IMR-90 (cell line): ENCODE results near the gene ORAI3. TPM values are rescaled to one million over a fixed set of nuclear protein-coding genes. Genes with fewer than 3 reads are reported as not detected.

Experiments used
- ATAC-seq: fragments of 200-7000 bp; cut with Tn5 transposase; 2 replicates; pipeline ENCODE4 v1.9.1; 2020; ENCODE audit warnings: low read depth, mild to moderate bottlenecking, moderate library complexity
- BruUV-seq: library from RNA; stranded (reverse); fragments of 400-500 nt; replicated peaks from 2 replicates; lab custom pipeline; 2021; lab: Mats Ljungman, UMichigan
- CTCF ChIA-PET: fragments of 300-600 bp; formaldehyde crosslinking; extraction: SDS; loops from one replicate; lab custom pipeline; 2021; ENCODE audit warnings: antibody characterized with exemption; lab: Yijun Ruan, JAX
- POLR2A ChIA-PET: fragments of 300-600 bp; sonication (Branson Sonifier 250); formaldehyde crosslinking; loops from one replicate; lab custom pipeline; 2022; ENCODE audit warnings: antibody characterized with exemption; ENCODE audit not compliant: unreplicated experiment; lab: Charles Lee
- DNase-seq: peaks from one replicate; pipeline ENCODE4 v3.0.0; 2013
- H2AFZ ChIP-seq: replicated peaks from 2 replicates; pipeline ENCODE3; 2013; ENCODE audit warnings: low read length, mild to moderate bottlenecking; ENCODE audit not compliant: poor library complexity
- H2AK5ac ChIP-seq: 2 replicates; pipeline ENCODE4 v1.6.1; 2013; ENCODE audit warnings: low read depth, low read length, inconsistent platforms
- H2AK9ac ChIP-seq: replicated peaks from 2 replicates; pipeline ENCODE3; 2013; ENCODE audit warnings: mild to moderate bottlenecking, low read depth, low read length, moderate library complexity; ENCODE audit not compliant: poor library complexity
- H2BK120ac ChIP-seq: 2 replicates; pipeline ENCODE4 v1.6.1; 2013; ENCODE audit warnings: low read depth, low read length, inconsistent platforms
- H2BK15ac ChIP-seq: 3 replicates; pipeline ENCODE4 v1.6.1; 2013; ENCODE audit warnings: low read depth, low read length, inconsistent platforms
- H2BK20ac ChIP-seq: 2 replicates; pipeline ENCODE4 v1.6.1; 2013; ENCODE audit warnings: low read depth, mild to moderate bottlenecking, inconsistent platforms, low read length, moderate library complexity
- H2BK5ac ChIP-seq: 2 replicates; pipeline ENCODE4 v1.6.1; 2013; ENCODE audit warnings: mild to moderate bottlenecking, low read depth, low read length, inconsistent platforms; ENCODE audit not compliant: poor library complexity, severe bottlenecking
- H3K14ac ChIP-seq: replicated peaks from 2 replicates; pipeline ENCODE4 v1.6.1; 2013; ENCODE audit warnings: low read depth, low read length, inconsistent platforms
- H3K18ac ChIP-seq: 2 replicates; pipeline ENCODE4 v1.6.1; 2013; ENCODE audit warnings: low read depth, low read length, control low read depth
- H3K23ac ChIP-seq: 2 replicates; pipeline ENCODE4 v1.6.1; 2013; ENCODE audit warnings: low read depth, low read length, inconsistent platforms
- H3K27ac ChIP-seq: 2 replicates; pipeline ENCODE4 v1.5.1; 2013; ENCODE audit warnings: mild to moderate bottlenecking, control low read depth, low read length; ENCODE audit not compliant: insufficient read depth
- H3K27me3 ChIP-seq: 2 replicates; pipeline ENCODE4 v1.6.1; 2013; ENCODE audit warnings: low read length; ENCODE audit not compliant: control insufficient read depth, insufficient read depth
- H3K36me3 ChIP-seq: 2 replicates; pipeline ENCODE4 v1.6.1; 2013; ENCODE audit warnings: low read length, mixed read lengths; ENCODE audit not compliant: control insufficient read depth, insufficient read depth
- H3K4ac ChIP-seq: 2 replicates; pipeline ENCODE4 v1.6.1; 2013; ENCODE audit warnings: low read depth, low read length, inconsistent platforms
- H3K4me1 ChIP-seq: 2 replicates; pipeline ENCODE4 v1.6.1; 2013; ENCODE audit warnings: low read length, mixed read lengths; ENCODE audit not compliant: control insufficient read depth, insufficient read depth
- H3K4me2 ChIP-seq: 2 replicates; pipeline ENCODE4 v1.6.1; 2013; ENCODE audit warnings: low read depth, mild to moderate bottlenecking, control low read depth, low read length, moderate library complexity
- H3K4me3 ChIP-seq: 2 replicates; pipeline ENCODE4 v1.5.1; 2013; ENCODE audit warnings: low read depth, mild to moderate bottlenecking, control low read depth, low read length, moderate library complexity; ENCODE audit not compliant: insufficient read depth
- H3K56ac ChIP-seq: 2 replicates; pipeline ENCODE4 v1.6.1; 2013; ENCODE audit warnings: low read length, inconsistent platforms; ENCODE audit not compliant: insufficient read depth; ENCODE audit errors: extremely low read depth
- H3K79me1 ChIP-seq, 2 experiments: 2 replicates each; pipeline ENCODE4 v1.6.1; 2013; ENCODE audit warnings: low read length in 2 of 2, inconsistent platforms in 1 of 2, low read depth in 1 of 2
- H3K9ac ChIP-seq: 2 replicates; pipeline ENCODE4 v1.6.1; 2013; ENCODE audit warnings: low read depth, low read length, control low read depth
- H3K9me1 ChIP-seq: 2 replicates; pipeline ENCODE4 v1.6.1; 2013; ENCODE audit warnings: low read length, inconsistent platforms; ENCODE audit not compliant: insufficient read depth
- H3K9me3 ChIP-seq: 2 replicates; pipeline ENCODE4 v1.6.1; 2013; ENCODE audit warnings: low read length; ENCODE audit not compliant: control insufficient read depth, insufficient read depth
- H4K20me1 ChIP-seq: 2 replicates; pipeline ENCODE4 v1.6.1; 2013; ENCODE audit warnings: low read length, inconsistent platforms; ENCODE audit not compliant: insufficient read depth
- H4K5ac ChIP-seq: 2 replicates; pipeline ENCODE4 v1.6.1; 2013; ENCODE audit warnings: mild to moderate bottlenecking, low read depth, low read length, control low read depth
- H4K8ac ChIP-seq, 2 experiments: 2 replicates each; pipeline ENCODE4 v1.6.1; 2013; ENCODE audit warnings: low read depth in 2 of 2, low read length in 2 of 2, control low read depth in 1 of 2, inconsistent platforms in 1 of 2
- H4K91ac ChIP-seq: 2 replicates; pipeline ENCODE4 v1.6.1; 2013; ENCODE audit warnings: low read depth, low read length, inconsistent platforms; ENCODE audit not compliant: insufficient read depth
- BHLHE40 ChIP-seq: fragments of 150-350 bp; IDR thresholded peaks from 2 replicates; pipeline ENCODE4 v1.6.1; 2016; ENCODE audit warnings: mild to moderate bottlenecking, low read depth, low read length
- CEBPB ChIP-seq: IDR thresholded peaks from 2 replicates; pipeline ENCODE4 v1.6.1; 2012; ENCODE audit warnings: low read depth, low read length, improper control_type of control experiment
- CHD1 ChIP-seq: IDR thresholded peaks from 2 replicates; pipeline ENCODE4 v1.6.1; 2012; ENCODE audit warnings: low read depth, low read length, improper control_type of control experiment
- FOS ChIP-seq: fragments of 150-350 bp; IDR thresholded peaks from 2 replicates; pipeline ENCODE4 v1.6.1; 2016; ENCODE audit warnings: low read depth, low read length
- MAFK ChIP-seq: IDR thresholded peaks from 2 replicates; pipeline ENCODE4 v1.6.1; 2012; ENCODE audit warnings: low read depth, low read length, improper control_type of control experiment
- MXI1 ChIP-seq: IDR thresholded peaks from 2 replicates; pipeline ENCODE4 v1.6.1; 2012; ENCODE audit warnings: low read depth, mild to moderate bottlenecking, low read length, moderate library complexity, borderline replicate concordance
- NFE2L2 ChIP-seq: fragments of 150-350 bp; IDR thresholded peaks from 2 replicates; pipeline ENCODE4 v1.6.1; 2016; ENCODE audit warnings: low read depth, mild to moderate bottlenecking, low read length
- POLR2A ChIP-seq: IDR thresholded peaks from 2 replicates; pipeline ENCODE4 v1.6.1; 2012; ENCODE audit warnings: mild to moderate bottlenecking, low read depth, low read length
- RAD21 ChIP-seq: IDR thresholded peaks from 2 replicates; pipeline ENCODE4 v1.6.1; 2012; ENCODE audit warnings: low read length, improper control_type of control experiment
- RCOR1 ChIP-seq: IDR thresholded peaks from 2 replicates; pipeline ENCODE4 v1.6.1; 2012; ENCODE audit warnings: mild to moderate bottlenecking, low read length, improper control_type of control experiment; ENCODE audit not compliant: insufficient replicate concordance
- RFX5 ChIP-seq: IDR thresholded peaks from 2 replicates; pipeline ENCODE4 v1.8.0; 2012; ENCODE audit warnings: low read depth, mild to moderate bottlenecking, low read length, moderate library complexity
- SMC3 ChIP-seq: fragments of 150-350 bp; IDR thresholded peaks from 2 replicates; pipeline ENCODE4 v1.6.1; 2016; ENCODE audit warnings: low read depth, mild to moderate bottlenecking, antibody characterized with exemption, low read length, moderate library complexity
- USF2 ChIP-seq: fragments of 150-350 bp; IDR thresholded peaks from 2 replicates; pipeline ENCODE4 v1.6.1; 2017; ENCODE audit warnings: mild to moderate bottlenecking, antibody characterized with exemption, low read length, low read depth
- WGBS, 2 experiments: methylation state at CpG; one replicate each; pipeline versions ENCODE4 v1.1.5 to v1.1.7; 2013; ENCODE audit warnings: missing lambda C conversion rate in 2 of 2; ENCODE audit not compliant: insufficient read length in 1 of 2; ENCODE audit errors: extremely low coverage in 2 of 2; 5-methylcytosine and 5-hydroxymethylcytosine counted together
- dilution Hi-C: fragments of 300-500 bp; cut with HindIII; formaldehyde crosslinking; loops from one replicate; pipeline ENCODE4 v1.14.3; 2018; ENCODE audit warnings: low sequenced_read_pairs; ENCODE audit not compliant: unreplicated experiment
- in situ Hi-C: fragments of 300-500 bp; cut with MboI; formaldehyde crosslinking; loops from 3 replicates; pipeline ENCODE4 v1.14.3; 2019; ENCODE audit warnings: low sequenced_read_pairs, inconsistent platforms, mixed read lengths
- intact Hi-C: fragments of 100-400 bp; cut with micrococcal nuclease; formaldehyde crosslinking; loops from 2 replicates; pipeline ENCODE4 v1.10.0; 2022
- polyA plus RNA-seq, 3 experiments: library from polyadenylated mRNA; depleted of rRNA; stranded (reverse); fragments of >200 nt; gene quantifications; 2 replicates each; pipeline ENCODE4 v1.2.3, GENCODE V29; 2012; ENCODE audit warnings: low replicate concordance in 1 of 3
- total RNA-seq: library from RNA; depleted of rRNA; stranded (reverse); fragments of >200 nt; gene quantifications from 2 replicates; pipeline ENCODE4 v1.2.3, GENCODE V29; 2012
- TF ChIP-seq, protein P1 (sequence below): fragments of 150-350 bp; IDR thresholded peaks from 2 replicates; pipeline ENCODE4 v1.6.1; 2016; ENCODE audit warnings: low read depth, mild to moderate bottlenecking, low read length, moderate library complexity, borderline replicate concordance

ORAI3 gene
- total and polyA plus RNA-seq, 2 of the 4 experiments (the other 2 are of a cell fraction) = 6.8 to 16.9 TPM

DNA sequence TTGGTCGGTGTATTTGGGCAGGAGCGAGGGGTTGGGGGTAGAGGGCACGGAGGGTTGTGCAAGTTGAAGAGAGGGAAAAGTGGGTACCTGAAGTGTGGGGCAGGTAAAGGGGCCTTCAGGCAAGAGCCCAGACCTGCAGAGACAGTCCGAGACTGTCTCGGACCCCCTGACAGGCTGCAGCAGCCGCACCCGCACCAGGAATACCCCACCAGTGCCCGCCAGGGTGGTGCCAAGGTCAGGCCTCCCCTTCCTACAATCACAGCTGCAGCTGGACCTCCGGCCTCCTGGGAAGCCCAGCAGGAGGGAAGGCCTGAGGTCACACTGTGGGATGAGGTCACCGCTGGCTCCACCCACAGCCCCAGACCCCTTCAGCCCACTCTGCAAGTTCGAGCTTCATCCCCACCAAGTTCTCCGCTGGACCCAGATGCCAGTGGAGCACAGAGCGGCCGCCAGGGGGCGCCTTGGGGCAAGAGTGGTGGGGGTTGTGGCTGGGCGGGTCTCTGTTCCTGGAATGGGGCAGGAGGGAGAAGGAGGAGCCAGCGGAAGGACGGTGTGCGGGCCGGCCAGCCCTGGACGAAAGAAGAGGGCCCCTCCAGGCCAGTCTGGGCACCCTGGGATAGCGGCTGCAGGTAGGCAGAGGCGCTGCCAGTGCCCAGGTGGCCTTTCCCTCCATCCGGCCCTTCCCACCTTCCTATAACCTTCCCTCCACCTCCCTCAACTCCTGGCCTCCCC is 36.0 kb downstream of the ORAI3 start, which contains the start of gene HSD3B7:
Gene HSD3B7, plus strand, starts transcription at position 539 of the 732 bp plus-strand sequence. CDS start 452 bp downstream, outside the sequence.
- Histone ChIP-seq H4K5ac (peak within 1 kb of the TSS; percentile 80), H3K9me3 (no peaks in the 10 kb centered on the region), H3K18ac (peak within 1 kb of the TSS; percentile 29), H4K8ac (peak within 1 kb of the TSS; percentile 75 to 98), H2BK120ac (peak within 1 kb of the TSS; percentile 32; the same call in 1 of the 2 replicates), H3K4me2 (peak within 1 kb of the TSS; percentile 85), H2AK9ac (peak within 1 kb of the TSS; percentile 98), H3K14ac (peak within 1 kb of the TSS; percentile 91; the same call in 1 of the 2 replicates), H2BK5ac (peak within 1 kb of the TSS; percentile 63), H4K20me1 (no peaks in the 10 kb centered on the region), H2BK20ac (0 out of 2 replicates have a peak within 1 kb of the TSS, but pooled peaks have one; percentile 1), H4K91ac (peak within 1 kb of the TSS; percentile 94), H2BK15ac (peak within 1 kb of the TSS; percentile 58; the same call in 1 of the 3 replicates), H3K27me3 (no peaks in the 10 kb centered on the region), H3K79me1 (peaks cover 0 to 16% of the 10 kb centered on the region in 2 experiments; a peak in 2 of 4 replicates), H2AK5ac (peak within 1 kb of the TSS; percentile 78), H3K9ac (peak within 1 kb of the TSS; percentile 56), H3K27ac (peak within 1 kb of the TSS; percentile 40), H3K4me3 (peak within 1 kb of the TSS; percentile 47), H3K36me3 (peaks cover 32% of the 10 kb centered on the region), H3K9me1 (no peaks in the 10 kb centered on the region; the same call in none of the 2 replicates), H2AFZ (peak within 1 kb of the TSS; percentile 93), H3K4ac (peak within 1 kb of the TSS; percentile 94), H3K56ac (no peak within 1 kb of the TSS), H3K4me1 (peaks cover 8% of the 10 kb centered on the region), H3K23ac (peak within 1 kb of the TSS; percentile 80; the same call in 1 of the 2 replicates)
- dilution Hi-C loops = no loop called here
- 17 to 100% methylated on average over 2 to 9 of the region's 24 CpGs for WGBS, 2 experiments
- no TSS peak for BruUV-seq
- DNase-seq (peak; percentile 68), ATAC-seq (peak; percentile 94)
- ChIA-PET POLR2A (interaction anchor here (1.0 to 1.6 kb wide), 2 partner anchors 89 to 157 kb away, joined by 3 to 6 read pairs; partner anchors contain the start of genes ZNF646 and ZNF668), CTCF (interaction anchor here (0.5 to 1.0 kb wide), 4 partner anchors 14 to 158 kb away, joined by 3 to 4 read pairs (median 3); no protein-coding TSS in a partner anchor)
- intact Hi-C loops = loop anchor here (1.0 to 2.0 kb wide), 4 partner anchors 48 to 157 kb away; partner anchors contain the start of genes STX4, VKORC1, ZNF646 and ZNF668
- in situ Hi-C loops = loop anchor here (10.0 to 25.0 kb wide), 3 partner anchors 100 to 880 kb away; partner anchors contain the start of gene PRSS53
- peak; percentile 99 for TF ChIP-seq SMC3
- TF ChIP-seq NFE2L2 = no peak
- no peak for TF ChIP-seq RCOR1
- peak; percentile 89 for TF ChIP-seq RAD21
- no peak for TF ChIP-seq USF2
- TF ChIP-seq FOS = no peak
- TF ChIP-seq POLR2A = peak; percentile 36; the same call in 1 of the 2 replicates
- TF ChIP-seq CEBPB = no peak
- TF ChIP-seq, protein P1, sequence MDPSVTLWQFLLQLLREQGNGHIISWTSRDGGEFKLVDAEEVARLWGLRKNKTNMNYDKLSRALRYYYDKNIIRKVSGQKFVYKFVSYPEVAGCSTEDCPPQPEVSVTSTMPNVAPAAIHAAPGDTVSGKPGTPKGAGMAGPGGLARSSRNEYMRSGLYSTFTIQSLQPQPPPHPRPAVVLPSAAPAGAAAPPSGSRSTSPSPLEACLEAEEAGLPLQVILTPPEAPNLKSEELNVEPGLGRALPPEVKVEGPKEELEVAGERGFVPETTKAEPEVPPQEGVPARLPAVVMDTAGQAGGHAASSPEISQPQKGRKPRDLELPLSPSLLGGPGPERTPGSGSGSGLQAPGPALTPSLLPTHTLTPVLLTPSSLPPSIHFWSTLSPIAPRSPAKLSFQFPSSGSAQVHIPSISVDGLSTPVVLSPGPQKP = no peak
- TF ChIP-seq BHLHE40 = no peak
- no peak for TF ChIP-seq CHD1
- TF ChIP-seq MAFK = no peak
- no peak for TF ChIP-seq RFX5
- TF ChIP-seq MXI1 = no peak
